HEK293 (cell line): ENCODE results near the gene GREM2.

Experiments
- CTCF ChIP-seq: fragments of 450-650 bp; formaldehyde crosslinking; IDR thresholded peaks from 2 replicates; pipeline ENCODE4 v1.5.1; 2016; ENCODE audit warnings: missing biosample characterization, missing genetic modification characterization
- GLI4 ChIP-seq: fragments of 450-650 bp; formaldehyde crosslinking; IDR thresholded peaks from 2 replicates; pipeline ENCODE4 v1.5.1; 2016; ENCODE audit warnings: missing biosample characterization, missing genetic modification characterization
- ZBTB49 ChIP-seq: fragments of 450-650 bp; formaldehyde crosslinking; IDR thresholded peaks from 2 replicates; pipeline ENCODE4 v1.5.1; 2016; ENCODE audit warnings: missing biosample characterization, missing genetic modification characterization, low read depth
- ZNF175 ChIP-seq: fragments of 450-650 bp; formaldehyde crosslinking; IDR thresholded peaks from 2 replicates; pipeline ENCODE4 v1.5.1; 2016; ENCODE audit warnings: missing biosample characterization, missing genetic modification characterization
- ZNF24 ChIP-seq: fragments of 450-650 bp; formaldehyde crosslinking; IDR thresholded peaks from 2 replicates; pipeline ENCODE4 v1.5.1; 2016; ENCODE audit warnings: missing biosample characterization, missing genetic modification characterization

GRCh38 chr1:240650877-240651276, 38.9 kb upstream of the GREM2 start:
- TF ChIP-seq ZBTB49 (tag by site-specific recombination) (no peak), ZNF24 (tag by site-specific recombination) (no peak), ZNF175 (no peak), GLI4 (no peak), CTCF (tag by site-specific recombination) (no peak)
